Stimulated activated naive CD8-positive, alpha-beta T cell treated with anti-CD3 and anti-CD28 coated beads, Interleukin-15, Interleukin-2, amounts not matched to agents 100 ng/mL and 50 ng/mL, for 24 hours (primary cell): ENCODE results near the gene RFPL4AL1.
"Not testable (repeated sequence)": the region's sequence is repeated elsewhere in the genome, so short reads cannot be mapped to it uniquely, and the experiment has no call there.

ENCODE experiments used
- H3K27ac Mint-ChIP-seq: one replicate; pipeline ENCODE4 v1.8.0; 2021; ENCODE audit warnings: mild to moderate bottlenecking, mixed read lengths
- H3K27me3 Mint-ChIP-seq: one replicate; pipeline ENCODE4 v1.8.0; 2021; ENCODE audit warnings: mixed read lengths
- H3K36me3 Mint-ChIP-seq: one replicate; pipeline ENCODE4 v1.8.0; 2021; ENCODE audit warnings: low read depth, mixed read lengths
- H3K4me1 Mint-ChIP-seq: one replicate; pipeline ENCODE4 v1.8.0; 2021; ENCODE audit warnings: low read depth, mixed read lengths
- H3K4me3 Mint-ChIP-seq: one replicate; pipeline ENCODE4 v1.8.0; 2021; ENCODE audit warnings: mild to moderate bottlenecking, mixed read lengths
- H3K9me3 Mint-ChIP-seq: one replicate; pipeline ENCODE4 v1.8.0; 2021; ENCODE audit warnings: mixed read lengths

RFPL4AL1 gene

DNA sequence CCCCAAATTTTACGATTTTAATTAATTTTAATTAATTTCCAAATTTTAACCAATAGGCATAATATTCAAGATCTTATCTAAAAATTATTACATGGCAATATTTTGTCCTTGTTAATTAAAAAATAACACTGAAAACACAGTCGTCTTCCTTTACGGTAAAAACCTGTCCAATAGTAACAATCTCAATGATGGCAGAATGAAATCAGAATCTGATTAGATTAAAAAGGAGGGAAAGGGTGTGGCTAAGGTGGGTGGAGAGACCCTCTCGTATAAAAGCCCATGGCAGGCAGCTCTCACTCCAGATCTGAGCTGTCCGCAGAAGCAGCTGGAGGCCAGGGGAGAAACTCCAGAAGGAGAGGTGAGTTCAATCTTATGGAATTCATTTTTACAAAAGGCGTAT lies at the start of gene RFPL4AL1:
TSS of gene RFPL4AL1 (plus strand) at position 301 of the 400 bp plus-strand sequence. CDS start 2,687 bp downstream, outside the sequence.
- Mint-ChIP-seq H3K27me3 (peaks cover 34% of the 10 kb centered on the region), H3K9me3 (peaks cover 10% of the 10 kb centered on the region)
- H3K27ac Mint-ChIP-seq, H3K4me1 Mint-ChIP-seq, H3K4me3 Mint-ChIP-seq, H3K36me3 Mint-ChIP-seq: not testable (repeated sequence)

DNA sequence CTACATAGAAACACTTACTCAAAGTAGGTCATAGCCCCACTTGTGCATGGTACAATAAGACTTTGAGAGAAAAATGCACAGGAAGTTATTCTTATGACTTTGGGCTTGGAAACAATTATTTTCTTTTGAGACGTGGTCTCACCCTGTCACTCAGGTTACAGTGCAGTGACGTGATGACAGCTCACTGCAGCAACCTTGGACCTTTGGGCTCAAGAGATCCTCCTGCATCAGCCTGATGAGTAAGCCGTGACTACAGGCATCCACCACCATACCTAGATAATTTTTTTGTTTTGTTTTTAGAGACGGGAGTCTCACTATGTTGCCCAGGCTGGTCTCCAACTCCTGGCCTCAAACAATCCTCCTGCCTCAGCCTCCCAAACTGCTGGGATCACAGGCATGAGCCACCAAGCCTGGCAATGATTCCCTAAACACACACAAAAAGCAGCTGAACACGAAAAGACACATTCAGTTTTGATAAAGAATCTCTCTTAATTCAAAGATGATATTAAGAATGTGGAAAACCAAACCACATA lies 48.6 kb upstream of the RFPL4AL1 start:
- Mint-ChIP-seq H3K27ac (no peak overlapping the region), H3K4me1 (no peaks in the 10 kb centered on the region), H3K27me3 (peaks cover 48% of the 10 kb centered on the region), H3K9me3 (peaks cover 25% of the 10 kb centered on the region), H3K36me3 (peaks cover 4% of the 10 kb centered on the region), H3K4me3 (no peak overlapping the region)

DNA sequence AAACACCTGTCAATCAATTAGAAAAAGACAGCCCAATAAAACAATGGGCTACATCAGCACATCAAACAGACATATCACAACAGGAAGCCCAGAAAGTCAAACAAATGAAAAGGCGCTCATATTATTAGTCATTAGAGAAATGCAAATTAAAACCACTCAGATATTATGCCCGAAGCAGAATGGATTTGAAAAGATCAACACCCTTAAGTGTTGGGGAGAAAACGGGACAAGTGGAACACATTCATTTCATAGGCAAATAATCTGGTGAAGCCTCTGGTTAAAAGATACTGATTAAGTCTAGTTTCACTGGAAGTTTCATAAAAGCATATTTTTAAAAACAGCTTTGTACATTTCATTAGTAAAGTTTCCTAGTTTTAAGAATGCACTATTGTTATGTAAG lies 48.1 kb upstream of the RFPL4AL1 start:
- Mint-ChIP-seq H3K27ac (no peak overlapping the region), H3K4me3 (no peak overlapping the region), H3K36me3 (peaks cover 4% of the 10 kb centered on the region), H3K9me3 (peaks cover 25% of the 10 kb centered on the region), H3K4me1 (no peaks in the 10 kb centered on the region), H3K27me3 (peaks cover 50% of the 10 kb centered on the region)

GRCh38 chr19:55723491-55723890 lies 45.4 kb upstream of the RFPL4AL1 start:
- H3K27me3 Mint-ChIP-seq = peaks cover 39% of the 10 kb centered on the region
- H3K27ac Mint-ChIP-seq = no peak overlapping the region
- H3K9me3 Mint-ChIP-seq = peaks cover 25% of the 10 kb centered on the region
- H3K4me1 Mint-ChIP-seq = no peaks in the 10 kb centered on the region
- no peak overlapping the region for H3K4me3 Mint-ChIP-seq
- H3K36me3 Mint-ChIP-seq = peaks cover 4% of the 10 kb centered on the region

DNA sequence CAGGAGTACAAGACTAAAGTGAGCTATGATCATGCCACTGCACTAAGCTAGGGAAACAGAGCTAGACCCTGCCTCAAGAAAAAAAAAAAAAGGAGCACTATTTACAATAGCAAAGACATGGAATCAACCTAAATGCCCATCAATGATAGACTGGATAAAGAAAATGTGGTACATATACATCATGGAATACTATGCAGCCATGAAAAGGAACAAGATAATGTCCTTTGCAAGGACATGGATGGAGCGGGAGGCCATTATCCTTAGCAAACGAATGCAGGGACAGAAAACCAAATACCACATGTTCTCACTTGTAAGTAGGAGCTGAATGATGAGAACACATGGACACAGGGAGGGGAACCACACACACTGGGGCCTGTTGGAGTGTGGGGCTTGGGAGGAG lies 38.5 kb upstream of the RFPL4AL1 start:
- not testable (repeated sequence) for H3K27me3 Mint-ChIP-seq, H3K36me3 Mint-ChIP-seq, H3K9me3 Mint-ChIP-seq, H3K4me3 Mint-ChIP-seq, H3K27ac Mint-ChIP-seq, H3K4me1 Mint-ChIP-seq

GRCh38 chr19:55738302-55738701 lies 30.6 kb upstream of the RFPL4AL1 start, which contains the start of gene NLRP9:
TSS of gene NLRP9 (minus strand) at chr19:55738402. CDS start at chr19:55738374, 28 bp downstream.
- H3K27ac Mint-ChIP-seq = no peak within 1 kb of the TSS
- H3K36me3 Mint-ChIP-seq = no peaks in the 10 kb centered on the region
- H3K4me3 Mint-ChIP-seq = no peak within 1 kb of the TSS
- H3K9me3 Mint-ChIP-seq = no peaks in the 10 kb centered on the region
- H3K27me3 Mint-ChIP-seq = peaks cover 6% of the 10 kb centered on the region
- no peaks in the 10 kb centered on the region for H3K4me1 Mint-ChIP-seq

- Mint-ChIP-seq H3K27ac (no peak overlapping the region), H3K36me3 (no peaks in the 10 kb centered on the region)
These were observed 18.2 kb upstream of the RFPL4AL1 start for GRCh38 chr19:55750715-55751114.

DNA sequence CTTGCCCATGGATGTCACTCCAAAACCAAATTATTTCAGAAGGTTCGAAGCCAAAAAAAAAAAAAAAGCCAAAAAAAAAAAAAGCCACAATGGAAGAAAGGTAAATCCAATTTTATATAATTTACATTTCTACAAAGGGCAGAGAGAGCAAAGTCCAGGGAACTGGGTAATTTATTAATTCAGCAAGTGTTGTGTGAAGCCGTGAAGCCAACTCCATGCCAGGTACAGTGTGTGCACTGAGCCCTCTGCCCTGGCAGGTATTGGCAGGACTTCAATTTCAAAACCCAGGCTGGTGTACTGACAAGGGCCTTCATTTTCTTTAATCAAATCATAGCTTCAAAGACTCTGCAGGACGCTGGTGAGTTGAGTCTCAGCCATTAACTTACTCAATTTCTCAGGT lies 15.5 kb upstream of the RFPL4AL1 start:
- Mint-ChIP-seq H3K4me3 (no peak overlapping the region), H3K27ac (no peak overlapping the region), H3K27me3 (peaks cover 9% of the 10 kb centered on the region), H3K4me1 (no peaks in the 10 kb centered on the region), H3K9me3 (no peaks in the 10 kb centered on the region), H3K36me3 (no peaks in the 10 kb centered on the region)

More at GRCh38 chr19:55750715-55751114, 18.2 kb upstream of the RFPL4AL1 start:
- Mint-ChIP-seq H3K27me3 (peaks cover 9% of the 10 kb centered on the region), H3K4me1 (no peaks in the 10 kb centered on the region), H3K9me3 (no peaks in the 10 kb centered on the region), H3K4me3 (no peak overlapping the region)

- not testable (repeated sequence) for H3K4me3 Mint-ChIP-seq, H3K27ac Mint-ChIP-seq, H3K9me3 Mint-ChIP-seq, H3K36me3 Mint-ChIP-seq, H3K4me1 Mint-ChIP-seq
- H3K27me3 Mint-ChIP-seq = peaks cover 30% of the 10 kb centered on the region
These were observed 12.1 kb upstream of the RFPL4AL1 start for GRCh38 chr19:55756808-55757207.

GRCh38 chr19:55758797-55759196 lies 10.1 kb upstream of the RFPL4AL1 start, which contains the start of gene RFPL4A:
TSS of gene RFPL4A (plus strand) at chr19:55759097. CDS start at chr19:55761801, 2,704 bp downstream.
- H3K4me3 Mint-ChIP-seq, H3K4me1 Mint-ChIP-seq, H3K9me3 Mint-ChIP-seq, H3K27ac Mint-ChIP-seq, H3K36me3 Mint-ChIP-seq: not testable (repeated sequence)
- H3K27me3 Mint-ChIP-seq = peaks cover 25% of the 10 kb centered on the region

- H3K27ac Mint-ChIP-seq = no peak overlapping the region
- H3K4me1 Mint-ChIP-seq = no peaks in the 10 kb centered on the region
- peaks cover 36% of the 10 kb centered on the region for H3K27me3 Mint-ChIP-seq
- no peak overlapping the region for H3K4me3 Mint-ChIP-seq
- H3K9me3 Mint-ChIP-seq = peaks cover 12% of the 10 kb centered on the region
- no peaks in the 10 kb centered on the region for H3K36me3 Mint-ChIP-seq
These were observed 2.5 kb upstream of the RFPL4AL1 start for GRCh38 chr19:55766466-55766865.

- not testable (repeated sequence) for H3K36me3 Mint-ChIP-seq, H3K4me3 Mint-ChIP-seq, H3K4me1 Mint-ChIP-seq, H3K27ac Mint-ChIP-seq
- H3K27me3 Mint-ChIP-seq = peaks cover 33% of the 10 kb centered on the region
- H3K9me3 Mint-ChIP-seq = peaks cover 10% of the 10 kb centered on the region
These were observed 714 bp downstream of the RFPL4AL1 start for GRCh38 chr19:55769632-55770031.

DNA sequence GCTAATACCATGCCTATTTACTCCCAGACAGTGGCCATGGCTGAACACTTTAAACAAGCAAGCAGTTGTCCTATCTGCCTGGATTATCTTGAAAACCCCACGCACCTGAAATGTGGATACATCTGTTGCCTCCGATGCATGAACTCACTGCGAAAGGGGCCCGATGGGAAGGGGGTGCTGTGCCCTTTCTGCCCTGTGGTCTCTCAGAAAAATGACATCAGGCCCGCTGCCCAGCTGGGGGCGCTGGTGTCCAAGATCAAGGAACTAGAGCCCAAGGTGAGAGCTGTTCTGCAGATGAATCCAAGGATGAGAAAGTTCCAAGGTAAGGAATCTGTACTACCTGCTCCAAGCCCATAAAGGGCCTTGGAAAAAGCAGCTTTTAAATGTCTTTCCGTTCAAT lies 8.6 kb downstream of the RFPL4AL1 start:
- H3K27me3 Mint-ChIP-seq = peaks cover 12% of the 10 kb centered on the region
- no peaks in the 10 kb centered on the region for H3K4me1 Mint-ChIP-seq
- H3K9me3 Mint-ChIP-seq = no peaks in the 10 kb centered on the region
- no peak overlapping the region for H3K4me3 Mint-ChIP-seq
- no peaks in the 10 kb centered on the region for H3K36me3 Mint-ChIP-seq
- no peak overlapping the region for H3K27ac Mint-ChIP-seq

- H3K36me3 Mint-ChIP-seq = no peaks in the 10 kb centered on the region
- H3K27ac Mint-ChIP-seq = no peak overlapping the region
- no peaks in the 10 kb centered on the region for H3K4me1 Mint-ChIP-seq
- no peak overlapping the region for H3K4me3 Mint-ChIP-seq
- H3K27me3 Mint-ChIP-seq = peaks cover 18% of the 10 kb centered on the region
- no peaks in the 10 kb centered on the region for H3K9me3 Mint-ChIP-seq
These were observed 9.4 kb downstream of the RFPL4AL1 start for GRCh38 chr19:55778331-55778730.

GRCh38 chr19:55781112-55781511 lies 12.2 kb downstream of the RFPL4AL1 start:
- Mint-ChIP-seq H3K4me3 (no peak overlapping the region), H3K4me1 (no peaks in the 10 kb centered on the region), H3K27ac (no peak overlapping the region), H3K9me3 (no peaks in the 10 kb centered on the region), H3K36me3 (no peaks in the 10 kb centered on the region), H3K27me3 (peaks cover 23% of the 10 kb centered on the region)

GRCh38 chr19:55795021-55795420 lies 26.1 kb downstream of the RFPL4AL1 start:
- Mint-ChIP-seq H3K4me1 (no peaks in the 10 kb centered on the region), H3K27ac (no peak overlapping the region), H3K9me3 (peaks cover 5% of the 10 kb centered on the region), H3K27me3 (peaks cover 5% of the 10 kb centered on the region), H3K36me3 (no peaks in the 10 kb centered on the region), H3K4me3 (no peak overlapping the region)
